ENCODE measurements around the gene MAP2K4.

DNA sequence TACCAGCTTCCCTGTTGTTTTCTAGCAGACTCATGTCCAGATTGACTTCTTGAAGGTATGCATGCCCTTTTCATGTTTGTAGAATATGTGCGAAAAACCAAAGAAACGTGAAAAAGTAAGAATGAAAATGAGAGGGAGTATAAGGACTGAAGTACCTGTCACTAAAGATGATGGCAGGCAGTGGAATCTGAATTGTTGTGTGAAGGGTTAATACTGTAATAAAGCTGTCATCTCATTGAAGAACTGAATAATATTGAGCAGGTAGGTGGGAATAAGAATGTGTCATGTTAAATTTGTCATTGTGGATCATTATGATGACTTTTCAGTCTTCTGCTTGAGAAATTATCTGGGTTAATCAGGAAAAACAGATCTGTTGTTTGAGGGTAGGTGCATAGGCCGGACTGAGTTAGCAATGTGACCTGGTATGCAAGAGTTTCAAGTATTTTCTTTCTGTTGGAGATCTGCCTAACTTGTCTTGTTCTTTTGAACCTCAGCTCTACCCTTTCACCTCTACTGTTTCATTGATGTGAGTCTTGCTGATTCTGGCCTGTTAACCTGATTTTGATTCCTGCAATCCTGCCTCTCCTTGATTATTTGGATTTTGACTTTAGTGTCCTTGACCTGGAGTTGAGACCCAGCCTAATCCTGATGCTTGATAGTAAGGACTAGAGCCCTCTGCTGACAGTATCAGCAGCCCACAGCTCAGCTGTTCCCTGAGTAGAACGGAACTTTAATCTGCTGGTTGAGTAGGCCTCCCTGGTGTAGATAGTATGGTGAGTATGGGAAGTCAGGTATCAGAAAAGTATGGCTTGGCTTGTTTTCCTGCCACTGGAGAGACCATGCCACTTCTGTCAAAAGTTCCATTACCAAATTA, 64.6 kb downstream of the MAP2K4 start:
- TF ChIP-seq GATA2 (IDR thresholded peaks at IDR 0.05; ENCODE audit: low read depth, low read length) (no peak), GATA3 (IDR thresholded peaks at IDR 0.05; ENCODE audit: low read depth, low read length) (no peak)

Measured in SH-SY5Y (cell line).